ENCODE results near the gene SNRPB2. TPM values are rescaled to one million over a fixed set of nuclear protein-coding genes. Genes with fewer than 3 reads are reported as not detected.

Gene SNRPB2
- total and polyA plus RNA-seq, 12 donors: 28.8 to 49.2 (median 32.2) TPM

DNA sequence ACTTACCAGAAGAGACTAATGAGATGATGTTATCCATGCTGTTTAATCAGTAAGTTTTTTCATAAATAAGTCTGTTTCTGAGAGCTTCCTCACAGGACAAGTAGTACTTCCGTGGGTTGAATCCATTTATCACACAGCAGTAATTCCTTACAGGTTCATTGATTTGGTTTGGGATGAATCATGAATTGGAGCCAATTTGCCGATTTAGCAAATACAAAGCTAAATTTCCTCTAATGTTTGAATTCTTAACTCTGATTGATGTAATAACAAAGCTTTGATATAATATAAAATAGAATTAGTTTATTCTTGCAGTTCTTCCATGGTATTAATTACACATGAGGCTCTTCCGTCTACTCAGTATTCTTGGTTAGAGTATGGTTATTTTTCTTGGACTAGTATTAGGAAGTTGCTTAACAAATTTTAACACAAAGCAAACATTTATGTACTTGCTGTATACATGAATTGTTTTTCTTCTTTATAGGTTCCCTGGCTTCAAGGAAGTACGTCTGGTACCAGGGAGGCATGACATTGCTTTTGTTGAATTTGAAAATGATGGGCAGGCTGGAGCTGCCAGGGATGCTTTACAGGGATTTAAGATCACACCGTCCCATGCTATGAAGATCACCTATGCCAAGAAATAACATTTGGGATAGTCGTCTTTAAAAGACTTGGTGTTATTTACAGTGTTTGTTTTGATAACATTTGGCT lies 10.7 kb downstream of the SNRPB2 start:
- DNase-seq (no peak), ATAC-seq (no peak)
- no peak overlapping the region for H3K27ac ChIP-seq
- TF ChIP-seq, protein P1, sequence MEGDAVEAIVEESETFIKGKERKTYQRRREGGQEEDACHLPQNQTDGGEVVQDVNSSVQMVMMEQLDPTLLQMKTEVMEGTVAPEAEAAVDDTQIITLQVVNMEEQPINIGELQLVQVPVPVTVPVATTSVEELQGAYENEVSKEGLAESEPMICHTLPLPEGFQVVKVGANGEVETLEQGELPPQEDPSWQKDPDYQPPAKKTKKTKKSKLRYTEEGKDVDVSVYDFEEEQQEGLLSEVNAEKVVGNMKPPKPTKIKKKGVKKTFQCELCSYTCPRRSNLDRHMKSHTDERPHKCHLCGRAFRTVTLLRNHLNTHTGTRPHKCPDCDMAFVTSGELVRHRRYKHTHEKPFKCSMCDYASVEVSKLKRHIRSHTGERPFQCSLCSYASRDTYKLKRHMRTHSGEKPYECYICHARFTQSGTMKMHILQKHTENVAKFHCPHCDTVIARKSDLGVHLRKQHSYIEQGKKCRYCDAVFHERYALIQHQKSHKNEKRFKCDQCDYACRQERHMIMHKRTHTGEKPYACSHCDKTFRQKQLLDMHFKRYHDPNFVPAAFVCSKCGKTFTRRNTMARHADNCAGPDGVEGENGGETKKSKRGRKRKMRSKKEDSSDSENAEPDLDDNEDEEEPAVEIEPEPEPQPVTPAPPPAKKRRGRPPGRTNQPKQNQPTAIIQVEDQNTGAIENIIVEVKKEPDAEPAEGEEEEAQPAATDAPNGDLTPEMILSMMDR (IDR thresholded peaks at IDR 0.05): no peak
- peaks cover 0 to 71% (median 29%) of the 10 kb centered on the region in 9 donors for H3K36me3 ChIP-seq
- no peak overlapping the region for H3K4me3 ChIP-seq
- no peaks in the 10 kb centered on the region for H3K27me3 ChIP-seq
- intact Hi-C loops (cut with DNase I): no loop called here
- H3K4me1 ChIP-seq: no peaks in the 10 kb centered on the region
- H3K9me3 ChIP-seq: no peaks in the 10 kb centered on the region
- 91 to 93% methylated on average over 6 of the region's 6 CpGs for WGBS, 2 donors

DNA sequence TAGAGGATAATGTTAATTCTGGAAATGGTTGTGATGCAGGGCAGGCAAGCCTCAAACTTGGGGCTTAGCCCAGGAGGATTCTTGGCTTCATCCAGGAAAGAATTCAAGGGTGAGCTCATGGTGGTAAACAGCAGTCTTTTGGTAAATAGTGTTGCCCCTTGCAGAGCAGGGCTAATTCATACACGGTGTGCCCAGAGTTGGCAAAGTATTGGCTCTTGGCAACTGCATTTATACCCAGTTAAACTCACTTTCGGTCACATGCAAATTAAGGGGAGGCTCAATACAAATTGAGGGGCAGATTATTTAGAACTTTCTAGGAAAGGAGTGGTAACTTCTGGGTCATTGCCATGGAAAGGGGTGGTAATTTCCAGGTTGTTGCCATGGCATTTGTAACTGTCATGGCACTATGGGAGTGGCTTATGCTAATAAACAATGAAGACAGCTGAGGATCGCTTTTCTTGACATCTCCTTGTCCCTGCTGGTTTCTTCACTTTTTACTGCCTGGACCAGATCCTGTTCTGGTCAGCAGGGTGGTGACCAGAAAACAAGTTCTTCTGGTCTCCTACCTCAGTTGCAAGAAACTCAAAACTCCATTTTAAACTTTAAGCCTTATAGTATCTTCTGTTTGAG lies 14.5 kb downstream of the SNRPB2 start:
- no peak overlapping the region for H3K4me3 ChIP-seq
- no peak overlapping the region for H3K27ac ChIP-seq
- no peaks in the 10 kb centered on the region for H3K4me1 ChIP-seq
- H3K27me3 ChIP-seq: peaks cover 0 to 6% (median 0%) of the 10 kb centered on the region in 7 donors
- no peak for DNase-seq
- peaks cover 0 to 34% (median 12%) of the 10 kb centered on the region in 9 donors for H3K36me3 ChIP-seq
- TF ChIP-seq, protein P1 (IDR thresholded peaks at IDR 0.05): no peak
- WGBS, 2 donors: 80 to 81% methylated on average over 3 of the region's 3 CpGs
- H3K9me3 ChIP-seq: no peaks in the 10 kb centered on the region
- intact Hi-C loops (cut with DNase I): no loop called here
- ATAC-seq: no peak

DNA sequence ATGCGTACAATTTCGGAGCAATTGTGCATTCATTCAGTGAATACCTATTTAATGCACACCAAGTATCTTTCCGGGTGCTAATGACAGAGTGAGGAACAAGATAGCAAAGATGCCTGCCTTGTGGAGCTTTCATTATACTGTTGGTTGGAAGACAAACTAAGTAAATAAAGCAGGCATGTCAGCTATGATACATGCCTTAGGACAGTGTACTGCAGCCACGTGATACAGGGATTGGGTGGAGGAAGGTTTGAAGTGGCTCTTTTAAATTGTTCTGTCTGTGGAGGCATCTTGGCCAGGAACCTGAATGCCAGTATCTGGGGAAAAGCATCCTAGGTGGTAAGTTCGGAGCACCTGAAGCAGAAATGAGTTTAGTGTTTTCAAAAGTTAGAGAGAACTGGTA lies 15.4 kb downstream of the SNRPB2 start:
- peaks cover 0 to 10% (median 6%) of the 10 kb centered on the region in 7 donors for H3K27me3 ChIP-seq
- no peak overlapping the region for H3K4me3 ChIP-seq
- TF ChIP-seq, protein P1 (IDR thresholded peaks at IDR 0.05): no peak
- H3K27ac ChIP-seq: no peak overlapping the region
- no peaks in the 10 kb centered on the region for H3K9me3 ChIP-seq
- intact Hi-C loops (cut with DNase I): no loop called here
- 83 to 86% methylated on average over 5 of the region's 5 CpGs for WGBS, 2 donors
- H3K36me3 ChIP-seq: peaks cover 0 to 25% (median 8%) of the 10 kb centered on the region in 9 donors
- no peaks in the 10 kb centered on the region for H3K4me1 ChIP-seq
- DNase-seq (no peak), ATAC-seq (no peak)

DNA sequence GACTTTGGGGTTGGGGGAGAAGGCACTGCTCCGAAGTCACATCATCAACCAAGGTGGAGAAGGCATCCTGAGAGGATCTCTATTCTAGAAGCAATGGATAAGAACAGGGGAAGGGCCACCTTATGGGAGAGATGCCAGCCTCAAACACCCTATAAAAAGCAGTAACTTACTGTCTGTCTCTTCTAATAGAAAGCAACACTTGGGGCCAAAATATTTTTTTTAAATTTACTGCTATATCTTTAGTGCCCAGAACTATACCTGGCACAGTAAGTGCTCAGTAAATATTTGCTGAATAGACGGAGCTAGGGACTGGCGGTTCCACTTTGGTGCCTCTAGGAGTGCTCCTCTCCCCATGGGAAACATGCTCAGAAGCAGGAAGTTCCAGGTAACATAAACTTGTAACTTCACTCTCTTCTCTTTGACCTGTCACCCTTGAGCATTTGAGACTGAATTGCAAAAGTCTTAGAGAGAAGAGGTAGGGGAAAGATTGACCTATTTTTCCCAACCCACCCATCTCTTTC lies 17.5 kb downstream of the SNRPB2 start:
- no peak overlapping the region for H3K4me3 ChIP-seq
- peaks cover 0 to 3% (median 0%) of the 10 kb centered on the region in 9 donors for H3K36me3 ChIP-seq
- TF ChIP-seq, protein P1 (IDR thresholded peaks at IDR 0.05): no peak
- H3K27ac ChIP-seq: no peak overlapping the region
- DNase-seq: no peak
- WGBS, 2 donors: 59 to 68% methylated on average over 3 of the region's 3 CpGs
- H3K9me3 ChIP-seq: no peaks in the 10 kb centered on the region
- no peak for ATAC-seq
- no peaks in the 10 kb centered on the region for H3K4me1 ChIP-seq
- H3K27me3 ChIP-seq: peaks cover 0 to 16% (median 6%) of the 10 kb centered on the region in 7 donors
- intact Hi-C loops (cut with DNase I): no loop called here

Data from heart right ventricle (tissue), 16 donors.